Thymus (tissue), 11 donors: Measurements from ENCODE around the gene PPIE. TPM values are rescaled to one million over a fixed set of nuclear protein-coding genes. Genes with fewer than 3 reads are reported as not detected.

Source experiments
- DNase-seq, 9 donors: peaks; one replicate each; pipeline ENCODE4 v3.0.0-alpha.2; 2013; ENCODE audit warnings: low spot score in 9 of 9, low read depth in 6 of 9, missing footprints in 1 of 9
- H3K27ac ChIP-seq, 2 donors: one replicate each; pipeline ENCODE4 v1.5.1; 2013; ENCODE audit warnings: control low read depth in 1 of 2, low read depth in 1 of 2, low read length in 1 of 2, mild to moderate bottlenecking in 1 of 2, moderate library complexity in 1 of 2
- H3K27me3 ChIP-seq, 2 donors: one replicate each; pipeline ENCODE4 v1.5.1; 2013; ENCODE audit warnings: low read length in 1 of 2; ENCODE audit not compliant: control insufficient read depth in 2 of 2, insufficient read depth in 1 of 2
- H3K36me3 ChIP-seq, 2 donors: one replicate each; pipeline ENCODE4 v1.5.1; 2013; ENCODE audit warnings: low read length in 1 of 2, mild to moderate bottlenecking in 1 of 2, moderate library complexity in 1 of 2; ENCODE audit not compliant: control insufficient read depth in 2 of 2, insufficient read depth in 2 of 2
- H3K4me1 ChIP-seq, 2 donors: one replicate each; pipeline ENCODE4 v1.5.1; 2013; ENCODE audit warnings: low read length in 2 of 2; ENCODE audit not compliant: control insufficient read depth in 2 of 2, insufficient read depth in 2 of 2
- H3K4me3 ChIP-seq, 2 donors: one replicate each; pipeline ENCODE4 v1.5.1; 2013; ENCODE audit warnings: low read length in 2 of 2, control low read depth in 1 of 2, mild to moderate bottlenecking in 1 of 2
- H3K9me3 ChIP-seq, 2 donors: one replicate each; pipeline ENCODE4 v1.5.1; 2013; ENCODE audit warnings: low read length in 1 of 2, mild to moderate bottlenecking in 1 of 2; ENCODE audit not compliant: control insufficient read depth in 2 of 2, insufficient read depth in 1 of 2
- WGBS: extraction: QIAGEN DNeasy Blood & Tissue Kit; methylation state at CpG from one replicate; pipeline ENCODE4 v1.1.7; 2013; 5-methylcytosine and 5-hydroxymethylcytosine counted together
- polyA plus RNA-seq: library from polyadenylated mRNA; stranded (reverse); fragments of 200-250 nt; gene quantifications from one replicate; pipeline ENCODE4 v1.2.3, GENCODE V29; 2013
- total RNA-seq: library from RNA; stranded (reverse); fragments of 120-200 nt; gene quantifications from one replicate; pipeline ENCODE4 v1.2.4, GENCODE V29; 2013
- donor health status: healthy.

PPIE gene
- total and polyA plus RNA-seq, 2 donors: 45.0 to 54.2 TPM

DNA sequence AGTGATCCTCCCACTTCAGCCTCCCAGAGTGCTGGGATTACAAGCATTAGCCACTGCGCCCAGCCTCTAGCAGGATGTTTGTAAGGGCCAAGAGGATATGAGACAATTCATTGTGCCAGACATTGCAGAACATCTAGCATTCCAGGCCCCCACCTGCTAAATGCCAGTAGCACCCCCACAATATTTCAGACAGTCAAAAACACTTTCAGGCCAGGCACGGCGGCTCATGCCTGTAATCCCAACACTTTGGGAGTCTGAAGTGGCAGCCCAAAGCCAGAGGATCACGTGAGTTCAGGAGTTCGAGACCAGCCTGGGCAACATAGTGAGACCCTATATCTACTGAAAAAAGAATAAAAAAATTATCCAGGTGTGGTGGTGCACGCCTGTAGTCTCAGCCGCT, 12.9 kb downstream of the PPIE start:
- WGBS: 97% methylated on average over 7 of the region's 7 CpGs
- no peaks in the 10 kb centered on the region for H3K4me1 ChIP-seq
- DNase-seq: no peak

DNA sequence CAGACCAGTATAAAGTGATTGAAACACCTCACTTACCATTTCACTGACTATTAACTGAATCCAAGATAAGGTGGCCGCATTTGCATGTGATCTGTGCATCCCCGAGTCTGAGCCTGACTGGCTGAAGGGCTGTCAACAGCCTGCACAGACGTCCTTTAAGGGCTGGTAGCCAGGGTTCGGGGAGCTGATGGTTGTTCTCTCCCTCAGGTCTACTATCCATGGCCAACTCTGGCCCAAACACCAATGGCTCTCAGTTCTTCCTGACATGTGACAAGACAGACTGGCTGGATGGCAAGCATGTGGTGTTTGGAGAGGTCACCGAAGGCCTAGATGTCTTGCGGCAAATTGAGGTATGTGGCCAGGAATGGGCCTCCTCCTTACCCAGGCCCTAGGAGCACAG, 14.0 kb downstream of the PPIE start:
- Histone ChIP-seq H3K4me3 (no peak overlapping the region), H3K27me3 (no peaks in the 10 kb centered on the region), H3K9me3 (no peaks in the 10 kb centered on the region), H3K36me3 (peaks cover 83 to 85% of the 10 kb centered on the region in 2 donors), H3K27ac (no peak overlapping the region), H3K4me1 (no peaks in the 10 kb centered on the region)
- no peak for DNase-seq
- WGBS: 98% methylated on average over 6 of the region's 6 CpGs

More for the DNA sequence above, 12.9 kb downstream of the PPIE start:
- Histone ChIP-seq H3K36me3 (peaks cover 83 to 87% of the 10 kb centered on the region in 2 donors), H3K27me3 (no peaks in the 10 kb centered on the region), H3K27ac (no peak overlapping the region), H3K4me3 (no peak overlapping the region), H3K9me3 (no peaks in the 10 kb centered on the region)

DNA sequence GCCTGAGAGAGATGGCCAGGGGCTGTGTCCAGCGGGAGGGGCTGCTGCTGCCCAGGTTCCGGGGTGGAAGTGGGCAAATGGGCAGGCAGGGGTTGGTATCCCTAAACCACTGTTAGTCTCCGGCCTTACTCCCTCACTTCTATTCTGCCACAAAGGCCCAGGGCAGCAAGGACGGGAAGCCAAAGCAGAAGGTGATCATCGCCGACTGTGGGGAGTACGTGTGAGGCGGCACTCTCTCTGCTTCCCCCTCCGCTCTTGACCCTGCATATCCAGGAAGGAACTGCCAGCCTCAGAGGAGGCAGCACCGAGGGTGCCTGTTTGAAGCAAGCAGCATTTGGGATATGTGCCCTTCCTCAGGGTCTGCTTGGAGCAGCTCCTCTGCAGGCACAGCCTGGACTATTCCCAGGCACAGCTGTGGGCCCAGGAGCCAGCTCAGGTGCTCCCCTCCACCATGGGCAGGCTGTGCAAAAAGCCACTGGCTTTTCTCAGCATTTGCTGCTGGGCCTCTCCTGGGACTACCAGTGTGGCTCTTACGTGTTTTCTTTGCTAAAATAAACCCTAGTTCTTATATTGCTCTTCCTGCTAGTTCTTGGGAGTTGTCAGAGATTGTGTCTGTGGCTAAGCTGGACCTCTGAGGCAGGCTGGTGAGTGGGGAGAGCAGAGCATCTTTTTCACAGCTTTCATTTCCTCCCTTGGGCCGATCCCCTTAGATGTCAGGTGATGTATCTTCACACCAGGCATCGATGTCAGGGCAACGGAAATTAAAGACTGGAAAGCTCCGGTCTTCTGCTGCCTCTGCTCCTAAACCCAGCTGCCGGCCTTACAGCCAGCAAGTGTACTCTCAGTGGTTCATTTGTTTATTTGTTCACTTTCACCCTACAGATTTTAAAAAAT, 14.7 kb downstream of the PPIE start:
- Histone ChIP-seq H3K27me3 (no peaks in the 10 kb centered on the region), H3K4me1 (no peaks in the 10 kb centered on the region), H3K9me3 (no peaks in the 10 kb centered on the region), H3K27ac (no peak overlapping the region), H3K4me3 (no peak overlapping the region), H3K36me3 (peaks cover 78 to 81% of the 10 kb centered on the region in 2 donors)
- 96% methylated on average over 16 of the region's 16 CpGs for WGBS
- DNase-seq: no peak

DNA sequence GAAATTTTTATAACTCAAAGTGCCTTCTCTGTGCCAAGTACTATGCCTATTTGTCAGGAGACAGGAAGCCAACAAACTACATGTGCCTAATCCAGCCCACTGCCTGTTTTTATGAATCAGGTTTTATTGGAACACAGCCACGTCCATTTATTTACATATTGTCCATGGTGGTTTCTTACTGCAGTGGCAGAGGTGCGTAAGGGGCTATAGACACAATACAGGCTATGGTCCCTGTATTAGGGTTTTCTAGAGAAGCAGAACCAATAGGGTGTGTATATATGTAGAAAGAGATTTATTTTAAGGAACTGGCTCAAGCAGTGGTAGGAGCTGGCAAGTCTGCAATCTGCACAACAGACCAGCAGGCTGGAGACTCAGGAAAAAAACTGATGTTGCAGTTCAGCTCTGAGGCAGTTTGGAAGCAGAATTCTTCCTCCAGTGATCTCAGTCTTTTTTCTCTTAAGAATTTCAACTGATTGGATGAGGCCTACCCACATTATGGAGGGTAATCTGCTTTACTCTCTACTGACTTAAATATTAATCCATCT, 15.4 kb downstream of the PPIE start:
- peaks cover 71 to 76% of the 10 kb centered on the region in 2 donors for H3K36me3 ChIP-seq
- DNase-seq: no peak
- H3K9me3 ChIP-seq: no peaks in the 10 kb centered on the region
- H3K27me3 ChIP-seq: no peaks in the 10 kb centered on the region
- H3K27ac ChIP-seq: no peak overlapping the region
- H3K4me3 ChIP-seq: no peak overlapping the region
- no peaks in the 10 kb centered on the region for H3K4me1 ChIP-seq
- WGBS: 99% methylated on average over 2 of the region's 2 CpGs

DNA sequence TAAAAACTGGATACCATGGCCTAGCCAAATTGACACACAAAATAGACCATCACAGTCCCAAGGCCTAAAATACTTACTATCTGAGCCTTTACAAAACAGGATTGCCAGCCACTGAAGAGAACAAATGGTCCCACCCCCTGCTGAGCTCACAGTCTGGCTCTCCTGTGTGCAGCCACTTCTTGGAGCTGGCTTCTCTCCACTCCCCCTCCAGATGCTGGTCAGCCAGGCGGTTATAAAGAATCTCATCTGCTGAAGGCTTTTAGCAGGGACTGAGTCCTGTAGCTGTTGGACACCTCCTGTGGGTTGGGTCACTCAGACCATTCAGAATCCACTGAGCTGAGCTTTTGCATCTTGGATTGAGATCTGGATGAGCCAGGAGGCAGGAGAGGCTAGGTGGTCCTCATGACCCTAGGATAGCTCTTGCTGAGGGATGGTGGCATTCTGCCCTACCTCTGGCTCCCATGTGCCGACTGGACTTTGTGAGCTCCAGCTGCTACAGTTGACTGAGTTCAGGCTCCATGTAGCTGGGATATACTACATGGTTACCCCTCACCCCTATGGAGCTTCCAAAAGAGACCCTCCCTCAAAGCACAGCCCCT, 16.3 kb downstream of the PPIE start:
- Histone ChIP-seq H3K4me1 (no peaks in the 10 kb centered on the region), H3K9me3 (no peaks in the 10 kb centered on the region), H3K4me3 (no peak overlapping the region), H3K27me3 (no peaks in the 10 kb centered on the region), H3K36me3 (peaks cover 67 to 70% of the 10 kb centered on the region in 2 donors), H3K27ac (no peak overlapping the region)
- 77% methylated on average over 2 of the region's 2 CpGs for WGBS
- no peak for DNase-seq

DNA sequence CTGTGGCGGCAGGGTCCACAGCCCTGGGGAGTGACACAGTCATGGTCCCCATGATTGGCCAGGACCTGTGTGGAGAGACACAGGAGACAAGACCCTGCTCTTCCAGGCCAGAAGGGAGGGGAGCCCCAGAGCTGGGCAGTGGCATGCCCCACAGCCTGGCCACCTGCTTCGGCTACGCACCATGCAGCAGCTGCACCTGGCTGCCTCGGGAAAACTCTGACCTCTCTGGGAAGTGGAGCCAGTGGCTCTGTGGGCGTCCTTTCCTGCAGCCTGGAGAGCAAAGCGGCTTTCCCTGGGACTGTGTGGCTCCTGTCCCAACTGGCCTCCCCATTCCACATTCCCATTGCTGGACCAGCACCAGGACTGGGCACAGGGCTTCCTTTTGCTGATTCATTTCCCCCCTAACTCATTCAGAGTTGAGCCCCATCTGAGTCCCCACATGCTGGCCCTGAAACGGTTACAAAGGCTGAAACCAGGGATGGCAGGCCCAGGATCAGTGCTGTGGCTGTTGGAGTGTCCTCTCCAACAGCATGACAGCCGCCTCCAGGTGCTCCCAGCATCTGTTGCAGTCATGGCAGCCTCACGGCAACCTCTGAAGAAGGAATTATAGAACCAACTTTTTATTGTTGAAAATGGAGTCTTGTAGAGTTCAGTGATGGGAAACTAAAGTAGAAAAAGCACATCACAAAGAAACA, 17.4 kb downstream of the PPIE start:
- peaks cover 56 to 66% of the 10 kb centered on the region in 2 donors for H3K36me3 ChIP-seq
- H3K27ac ChIP-seq: no peak overlapping the region
- H3K27me3 ChIP-seq: no peaks in the 10 kb centered on the region
- H3K9me3 ChIP-seq: no peaks in the 10 kb centered on the region
- 91% methylated on average over 9 of the region's 9 CpGs for WGBS
- H3K4me3 ChIP-seq: no peak overlapping the region
- no peaks in the 10 kb centered on the region for H3K4me1 ChIP-seq
- DNase-seq: no peak

DNA sequence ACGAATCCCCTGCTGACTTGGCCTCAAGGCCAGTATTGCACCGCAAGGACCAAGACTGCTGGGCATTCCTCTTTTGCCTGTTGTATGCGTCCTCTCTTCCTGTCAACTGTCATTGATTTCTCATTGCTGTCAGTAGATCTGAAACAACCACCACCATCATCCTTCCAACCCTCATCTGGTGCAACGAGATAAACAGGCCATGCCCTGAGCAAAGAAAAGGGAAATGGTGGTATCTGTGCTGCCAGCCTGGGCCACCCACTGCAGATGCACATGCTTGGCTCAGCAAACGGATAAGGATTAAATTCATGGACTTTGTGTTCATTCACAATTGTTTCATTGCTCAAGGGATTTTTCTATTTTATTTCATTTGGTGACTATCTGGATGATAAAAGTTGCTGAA, 18.8 kb downstream of the PPIE start:
- H3K27me3 ChIP-seq: no peaks in the 10 kb centered on the region
- H3K36me3 ChIP-seq: peaks cover 42 to 59% of the 10 kb centered on the region in 2 donors
- WGBS: 89% methylated on average over 5 of the region's 5 CpGs
- no peak overlapping the region for H3K27ac ChIP-seq
- no peaks in the 10 kb centered on the region for H3K4me1 ChIP-seq
- no peak for DNase-seq
- H3K4me3 ChIP-seq: no peak overlapping the region
- no peaks in the 10 kb centered on the region for H3K9me3 ChIP-seq

DNA sequence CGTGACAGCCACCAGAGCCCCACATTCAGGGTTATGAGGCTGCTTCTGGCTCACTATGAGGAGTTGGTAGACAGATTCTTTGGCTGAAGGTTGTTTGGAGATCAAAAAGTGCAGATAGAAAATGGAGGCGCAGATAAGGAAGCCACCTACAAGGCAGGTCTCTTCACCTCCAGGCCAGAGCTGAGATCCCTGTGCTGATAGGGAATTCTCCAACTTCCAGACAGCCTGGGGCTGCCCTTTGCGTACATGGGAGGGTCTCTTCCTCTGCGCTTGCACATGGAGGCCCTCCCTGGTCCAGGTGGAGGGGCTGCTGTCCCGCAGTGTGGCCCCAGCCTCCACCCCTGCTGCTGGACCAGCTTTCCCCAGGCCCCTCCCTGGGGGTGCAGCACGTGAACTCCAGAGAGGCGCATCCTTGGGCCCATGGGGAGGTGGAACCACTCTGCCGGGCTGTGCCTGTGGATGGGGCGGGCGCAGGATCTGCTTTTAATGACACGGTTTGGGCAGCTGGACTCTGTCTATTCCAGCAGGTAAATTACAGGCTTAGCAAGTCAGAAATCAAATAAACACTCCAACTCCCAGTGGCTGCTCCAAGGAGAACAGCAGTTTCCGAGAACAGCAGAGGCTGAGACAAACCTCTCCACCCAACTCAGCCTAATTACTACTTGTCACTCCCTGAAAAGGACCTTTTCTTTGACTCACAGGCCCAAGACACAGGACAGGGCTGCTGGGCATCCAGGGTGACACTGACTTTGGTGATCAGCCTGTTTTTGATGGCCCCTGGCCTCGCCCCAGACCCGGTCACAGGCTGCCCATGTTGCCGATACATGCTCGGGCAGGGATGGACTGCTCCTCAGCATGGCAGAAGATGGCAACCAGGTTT, 20.1 kb downstream of the PPIE start:
- Histone ChIP-seq H3K27me3 (no peaks in the 10 kb centered on the region), H3K4me1 (no peaks in the 10 kb centered on the region), H3K36me3 (peaks cover 29 to 46% of the 10 kb centered on the region in 2 donors), H3K27ac (no peak overlapping the region), H3K4me3 (no peak overlapping the region), H3K9me3 (no peaks in the 10 kb centered on the region)
- WGBS: 99% methylated on average over 16 of the region's 16 CpGs
- DNase-seq: no peak
